GM21381 (cell line): ENCODE measurements around the gene CASZ1.

ENCODE experiments used
- ATAC-seq: cut with Tn5 transposase; IDR thresholded peaks from one replicate; pipeline ENCODE4 v1.9.1; 2021; ENCODE audit warnings: mild to moderate bottlenecking, moderate library complexity; ENCODE audit not compliant: unreplicated experiment

Gene CASZ1

GRCh38 chr1:10593750-10594149, 202.7 kb downstream of the CASZ1 start:
- ATAC-seq = no peak

GRCh38 chr1:10592373-10592772, 204.1 kb downstream of the CASZ1 start:
- ATAC-seq = no peak

- ATAC-seq = no peak
These were observed 205.4 kb downstream of the CASZ1 start for GRCh38 chr1:10591010-10591409.

GRCh38 chr1:10589074-10589473, 207.4 kb downstream of the CASZ1 start:
- ATAC-seq = no peak

GRCh38 chr1:10588640-10589039, 207.8 kb downstream of the CASZ1 start:
- ATAC-seq = no peak
